Transverse colon (tissue), 3 donors: ENCODE data around the gene BRK1.

ENCODE experiments used
- POLR2A ChIP-seq: fragments of 450-650 bp; IDR thresholded peaks from one replicate; pipeline ENCODE4 v1.6.1; 2016; ENCODE audit warnings: antibody characterized with exemption, mild to moderate bottlenecking, moderate library complexity
- TF ChIP-seq, protein P1 (sequence below), 5 experiments: fragments of 200-600 bp in 3 of 5; fragments of 450-650 bp in 2 of 5; sonication (generic) in 3 of 5; IDR thresholded peaks; 1 replicate in 2 of 5; 2 replicates in 3 of 5; pipeline ENCODE4 v1.5.1; 2016 to 2017; ENCODE audit warnings: antibody characterized with exemption in 5 of 5, inconsistent platforms in 3 of 5, mild to moderate bottlenecking in 2 of 5, moderate library complexity in 1 of 5

DNA sequence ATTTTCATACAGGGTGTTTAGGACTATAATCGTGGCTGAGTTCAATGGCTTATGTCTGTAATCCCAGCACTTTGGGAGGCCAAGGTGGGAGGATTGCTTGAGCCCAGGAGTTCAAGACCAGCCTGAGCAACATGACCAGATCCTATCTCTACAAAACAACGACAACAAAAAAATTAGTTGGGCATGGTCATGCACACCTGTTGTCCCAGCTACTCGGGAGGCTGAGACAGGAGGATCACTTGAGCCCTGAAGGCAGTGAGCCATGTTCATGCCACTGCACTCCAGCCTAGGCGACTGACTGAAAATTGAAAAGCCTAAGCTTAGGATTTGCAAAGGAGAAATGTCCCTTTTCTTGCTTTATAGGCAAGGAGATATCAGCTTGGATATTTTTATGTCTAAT lies 1.5 kb downstream of the BRK1 start:
- TF ChIP-seq, protein P1, sequence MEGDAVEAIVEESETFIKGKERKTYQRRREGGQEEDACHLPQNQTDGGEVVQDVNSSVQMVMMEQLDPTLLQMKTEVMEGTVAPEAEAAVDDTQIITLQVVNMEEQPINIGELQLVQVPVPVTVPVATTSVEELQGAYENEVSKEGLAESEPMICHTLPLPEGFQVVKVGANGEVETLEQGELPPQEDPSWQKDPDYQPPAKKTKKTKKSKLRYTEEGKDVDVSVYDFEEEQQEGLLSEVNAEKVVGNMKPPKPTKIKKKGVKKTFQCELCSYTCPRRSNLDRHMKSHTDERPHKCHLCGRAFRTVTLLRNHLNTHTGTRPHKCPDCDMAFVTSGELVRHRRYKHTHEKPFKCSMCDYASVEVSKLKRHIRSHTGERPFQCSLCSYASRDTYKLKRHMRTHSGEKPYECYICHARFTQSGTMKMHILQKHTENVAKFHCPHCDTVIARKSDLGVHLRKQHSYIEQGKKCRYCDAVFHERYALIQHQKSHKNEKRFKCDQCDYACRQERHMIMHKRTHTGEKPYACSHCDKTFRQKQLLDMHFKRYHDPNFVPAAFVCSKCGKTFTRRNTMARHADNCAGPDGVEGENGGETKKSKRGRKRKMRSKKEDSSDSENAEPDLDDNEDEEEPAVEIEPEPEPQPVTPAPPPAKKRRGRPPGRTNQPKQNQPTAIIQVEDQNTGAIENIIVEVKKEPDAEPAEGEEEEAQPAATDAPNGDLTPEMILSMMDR (IDR thresholded peaks at IDR 0.05): no peak
- TF ChIP-seq POLR2A: no peak
